Kasumi-1 (cell line): ENCODE data around the gene RIC1.
"Not testable (repeated sequence)": the region's sequence is repeated elsewhere in the genome, so short reads cannot be mapped to it uniquely, and the experiment has no call there.

Source experiments
- DNase-seq, 2 experiments: peaks; one replicate each; lab custom pipeline; 2025; lab: John Stamatoyannopoulos, UW

Gene RIC1

DNA sequence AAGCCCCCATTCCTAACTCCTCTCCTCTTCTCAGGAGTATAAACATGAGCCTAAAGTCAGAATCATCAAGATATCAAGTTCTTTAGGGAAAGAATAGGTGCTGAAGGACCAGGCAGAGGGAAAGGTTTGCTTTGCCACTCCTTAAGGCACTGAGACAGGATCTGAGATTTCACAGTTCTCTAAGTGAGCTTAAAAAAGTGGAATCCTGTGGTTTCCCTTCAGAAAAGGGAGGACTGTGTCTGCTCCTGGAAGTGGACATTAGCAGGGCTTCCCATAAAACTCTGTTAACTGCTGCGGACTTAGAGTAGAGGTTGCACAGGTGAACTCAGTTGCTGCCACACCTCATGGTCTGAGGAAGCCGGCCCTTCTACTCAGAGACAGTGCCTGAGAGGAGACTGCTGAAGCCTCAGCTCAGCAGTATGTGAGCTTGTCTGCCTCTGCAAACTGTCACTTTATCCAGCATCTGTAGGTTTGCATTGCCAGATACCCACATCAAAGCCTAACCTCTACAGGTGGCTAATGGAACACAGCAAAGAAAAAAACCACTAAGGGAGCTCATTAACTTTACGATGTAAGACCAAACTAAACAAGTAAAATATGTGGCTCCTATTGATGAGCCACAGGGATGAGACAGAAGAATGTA lies 42.9 kb downstream of the RIC1 start:
- DNase-seq = no peak

- DNase-seq = not testable (repeated sequence)
Observed at GRCh38 chr9:5675046-5675445, 46.1 kb downstream of the RIC1 start.

GRCh38 chr9:5683591-5683990 lies 54.7 kb downstream of the RIC1 start:
- DNase-seq = not testable (repeated sequence)

- DNase-seq = no peak
Observed at GRCh38 chr9:5684101-5684500, 55.2 kb downstream of the RIC1 start.

DNA sequence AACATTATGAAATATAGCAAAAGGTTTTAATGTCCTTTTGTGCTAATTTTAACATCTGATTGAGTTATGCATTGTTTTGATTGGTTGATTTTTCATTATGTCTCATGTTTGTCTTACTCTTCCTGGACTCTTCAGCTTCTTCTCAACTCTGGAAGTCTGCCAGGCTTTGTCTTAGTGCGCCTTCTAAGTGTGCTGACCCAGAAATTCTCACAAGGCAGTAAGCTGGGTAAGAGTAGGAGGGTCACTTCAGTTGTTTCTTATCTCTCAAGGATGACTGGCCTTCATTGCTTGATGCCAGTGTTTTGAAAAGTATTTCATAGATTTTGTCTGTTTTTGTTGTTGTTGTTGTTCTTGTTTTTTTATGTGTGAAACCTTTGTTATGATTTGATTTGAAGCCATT lies 59.2 kb downstream of the RIC1 start:
- no peak for DNase-seq

DNA sequence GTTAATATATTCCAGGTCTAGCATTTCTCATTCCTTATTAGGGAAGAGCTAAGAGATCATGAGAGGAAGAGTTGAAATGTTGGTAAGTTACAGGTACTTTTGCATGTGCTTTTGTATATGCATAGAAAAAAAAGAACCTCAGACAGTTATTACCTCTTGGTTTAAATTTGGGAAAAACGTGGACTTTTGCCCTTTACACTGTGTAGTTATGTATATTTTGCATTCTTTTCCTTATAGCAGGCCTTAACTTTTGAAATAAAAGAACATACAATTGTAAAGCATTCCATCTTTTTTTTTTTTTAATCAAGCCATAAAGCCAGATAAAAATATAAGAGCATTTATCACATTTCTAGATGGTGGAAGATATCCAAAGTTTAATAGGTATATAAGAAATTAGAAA lies 61.4 kb downstream of the RIC1 start:
- DNase-seq = no peak

GRCh38 chr9:5695860-5696259 lies 67.0 kb downstream of the RIC1 start:
- DNase-seq = no peak

- no peak for DNase-seq
Observed at GRCh38 chr9:5696884-5697283, 68.0 kb downstream of the RIC1 start.

GRCh38 chr9:5698004-5698403 lies 69.1 kb downstream of the RIC1 start:
- no peak for DNase-seq

- no peak for DNase-seq
Observed at GRCh38 chr9:5698810-5699556, 70.1 kb downstream of the RIC1 start.

DNA sequence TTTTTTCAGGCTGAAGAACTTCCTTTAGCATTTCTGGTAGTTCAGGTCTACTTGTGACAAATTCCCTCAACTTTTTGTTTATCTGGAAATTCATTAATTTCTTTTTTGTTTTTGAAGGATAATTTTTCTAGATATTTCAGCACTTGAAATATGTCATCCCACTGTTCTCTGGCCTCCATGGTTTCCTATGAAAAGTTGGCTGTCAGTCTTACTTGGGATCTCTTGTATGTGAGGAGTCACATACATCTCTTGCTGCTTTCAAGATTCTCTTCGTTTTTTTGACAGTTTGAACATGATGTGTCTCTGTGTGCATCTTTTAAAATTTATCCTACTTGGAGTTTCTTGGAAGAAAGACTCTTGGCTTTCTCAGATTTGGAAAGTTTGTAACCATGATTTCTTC lies 79.5 kb downstream of the RIC1 start:
- no peak for DNase-seq

DNA sequence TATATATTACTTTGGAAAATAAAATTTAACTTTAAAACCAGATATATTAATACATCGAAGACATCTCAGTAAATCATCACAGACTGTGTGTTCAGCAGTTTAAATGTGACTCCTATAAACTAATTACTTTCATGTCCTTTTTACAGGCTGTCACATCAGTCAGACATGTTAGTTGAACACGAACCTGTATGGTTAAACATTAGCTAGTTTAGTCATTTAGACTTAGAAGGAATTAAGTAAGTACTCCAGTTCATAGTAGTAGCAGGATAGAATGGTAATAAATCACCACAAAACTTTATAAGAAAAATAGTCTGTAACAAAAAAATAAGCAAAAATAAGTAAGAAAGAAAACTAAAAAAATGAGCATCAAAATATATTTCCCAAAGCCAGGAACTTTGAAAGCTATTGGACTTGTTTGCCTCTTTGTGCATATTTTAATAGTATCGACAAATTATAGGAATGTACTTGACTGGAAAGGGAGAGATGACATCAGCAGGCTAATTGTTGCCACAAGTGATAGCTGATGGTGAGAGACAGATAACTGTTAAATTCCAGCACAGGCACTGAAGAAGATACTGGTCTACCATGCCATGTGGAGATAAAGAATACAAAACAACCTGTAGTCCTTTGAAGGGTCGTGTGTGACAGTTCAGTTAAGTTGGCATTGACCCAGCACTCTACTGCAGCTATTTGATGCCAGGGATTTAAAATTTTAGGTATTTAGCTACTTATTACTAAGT lies 83.9 kb downstream of the RIC1 start:
- no peak for DNase-seq

- DNase-seq = no peak
Observed at GRCh38 chr9:5714501-5715401, 85.8 kb downstream of the RIC1 start.

DNA sequence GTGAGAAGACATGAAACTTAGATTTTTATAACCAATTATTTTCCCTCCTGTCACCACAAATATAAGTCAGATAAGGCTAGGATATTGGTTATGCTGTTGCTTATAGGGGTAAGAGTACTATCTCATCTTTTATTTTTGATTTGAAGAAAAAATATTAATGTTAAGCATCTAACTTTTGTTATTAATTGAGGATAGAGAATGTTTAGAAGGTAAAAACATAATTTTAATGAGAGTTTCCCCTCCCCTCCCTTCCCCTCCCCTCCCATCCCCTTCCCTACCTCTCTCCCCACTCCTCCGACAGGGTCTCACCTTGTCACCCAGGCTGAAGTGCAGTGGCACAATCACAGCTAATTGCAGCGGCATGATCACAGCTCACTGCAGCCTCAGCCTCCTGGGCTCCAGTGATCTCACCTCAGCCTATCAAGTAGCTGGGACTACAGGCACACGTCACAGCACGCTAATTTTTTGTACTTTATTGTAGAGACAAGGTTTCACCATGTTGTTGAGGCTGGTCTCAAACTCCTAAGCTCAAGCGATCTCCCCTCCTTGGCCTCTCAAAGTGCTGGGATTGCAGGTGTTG lies 86.7 kb downstream of the RIC1 start:
- DNase-seq = no peak

DNA sequence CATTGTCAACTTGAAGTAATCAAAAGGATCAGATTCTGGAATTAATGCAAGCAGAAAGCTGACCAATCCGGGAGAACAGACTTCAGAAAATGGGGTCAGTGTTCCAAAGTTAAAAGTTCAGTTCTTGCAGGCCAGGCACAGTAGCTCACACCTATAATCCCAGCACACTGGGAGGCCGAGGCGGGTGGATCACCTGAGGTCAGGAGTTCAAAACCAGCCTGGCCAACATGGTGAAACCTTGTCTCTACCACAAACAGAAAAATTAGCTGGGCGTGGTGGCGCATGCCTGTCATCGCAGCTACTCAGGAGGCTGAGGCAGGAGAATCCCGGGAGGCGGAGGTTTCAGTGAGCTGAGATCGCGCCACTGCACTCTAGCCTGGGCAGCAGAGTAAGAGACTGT lies 88.5 kb downstream of the RIC1 start:
- not testable (repeated sequence) for DNase-seq

DNA sequence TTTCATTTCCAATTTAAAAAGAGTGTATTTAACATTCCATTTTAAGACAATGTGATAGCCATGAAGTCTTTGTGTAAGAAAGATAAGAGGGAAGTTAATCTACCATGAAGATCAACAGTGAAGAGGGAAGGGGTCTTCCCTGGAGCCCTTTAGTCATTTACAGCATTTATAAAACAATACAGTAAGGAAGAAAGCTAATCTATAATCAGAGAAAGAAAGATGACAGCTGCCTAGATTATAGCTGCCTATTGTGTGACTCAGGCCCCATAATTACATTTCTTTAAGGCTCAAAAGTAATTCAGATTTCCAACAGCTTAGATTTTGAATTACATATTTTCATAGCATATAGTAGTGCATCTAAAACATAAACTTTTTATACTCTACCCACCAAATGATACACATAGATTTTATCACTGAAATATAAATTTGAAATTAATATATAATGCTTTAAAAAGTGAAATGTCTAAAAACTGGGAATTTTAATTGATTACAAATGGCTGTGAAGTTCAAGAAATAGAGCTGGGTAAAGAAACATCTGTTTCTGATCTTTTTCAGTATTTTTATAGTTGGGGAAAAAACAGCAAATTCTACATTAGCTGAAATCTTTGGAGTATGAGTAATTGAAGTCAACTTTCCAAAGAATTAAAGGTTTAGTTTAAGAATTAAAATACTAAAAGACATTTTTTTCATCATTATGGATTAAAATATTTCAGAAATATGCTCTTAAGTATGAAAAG lies 89.6 kb downstream of the RIC1 start:
- DNase-seq = no peak

DNA sequence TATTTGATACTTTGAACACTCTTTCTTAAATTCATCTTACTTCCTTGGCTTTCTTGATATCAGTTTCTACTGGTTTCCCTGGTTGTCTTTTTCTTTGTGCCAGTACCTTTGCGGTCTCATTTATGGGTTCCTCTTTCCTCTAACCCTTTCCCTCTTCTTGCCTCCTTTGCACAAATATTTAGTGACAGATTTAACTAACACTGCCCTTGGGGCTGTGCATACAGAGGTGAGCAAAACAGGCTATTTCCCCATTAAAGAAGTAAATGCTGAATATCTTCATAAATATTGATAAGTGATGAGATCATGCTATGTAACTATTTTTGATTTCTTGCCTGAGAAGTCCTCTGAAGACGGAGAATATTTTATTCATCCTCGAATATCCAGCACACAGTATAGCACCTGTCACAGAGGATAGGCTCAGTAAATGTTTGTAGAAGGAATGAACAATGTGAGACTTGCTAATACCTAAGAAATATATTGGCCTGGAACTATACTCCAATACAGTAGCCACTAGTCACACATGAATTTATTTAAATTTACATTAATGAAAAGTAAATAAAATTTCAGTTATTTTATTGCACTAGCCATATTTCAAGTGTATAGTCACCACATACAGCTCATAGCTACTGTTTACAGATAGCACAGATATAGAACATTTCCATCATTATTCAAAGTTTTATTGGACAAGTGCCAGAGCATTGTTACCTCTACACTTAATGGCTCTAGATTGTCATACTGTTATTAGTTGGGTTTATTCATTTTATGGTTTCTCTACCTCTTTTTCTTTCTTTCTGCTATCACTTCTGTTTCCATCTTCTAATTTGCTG lies 90.4 kb downstream of the RIC1 start:
- DNase-seq = no peak

DNA sequence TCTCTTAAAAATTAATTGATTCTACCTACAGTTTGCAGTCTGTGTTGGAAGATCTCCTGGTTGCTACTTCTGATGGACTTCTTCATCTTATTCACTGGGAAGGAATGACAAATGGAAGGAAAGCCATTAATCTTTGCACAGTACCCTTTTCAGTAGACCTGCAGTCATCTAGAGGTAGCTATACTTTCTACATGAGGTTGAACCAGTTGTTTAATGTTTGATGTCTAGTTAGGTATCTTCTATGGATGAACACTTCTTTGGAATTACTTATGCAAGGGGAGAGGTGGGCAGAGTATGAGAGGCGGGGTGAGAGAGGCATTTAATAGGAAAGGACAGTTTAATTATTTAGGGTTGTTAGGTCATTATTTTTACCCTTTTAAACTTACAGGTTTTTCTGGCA lies 91.2 kb downstream of the RIC1 start:
- DNase-seq = no peak

DNA sequence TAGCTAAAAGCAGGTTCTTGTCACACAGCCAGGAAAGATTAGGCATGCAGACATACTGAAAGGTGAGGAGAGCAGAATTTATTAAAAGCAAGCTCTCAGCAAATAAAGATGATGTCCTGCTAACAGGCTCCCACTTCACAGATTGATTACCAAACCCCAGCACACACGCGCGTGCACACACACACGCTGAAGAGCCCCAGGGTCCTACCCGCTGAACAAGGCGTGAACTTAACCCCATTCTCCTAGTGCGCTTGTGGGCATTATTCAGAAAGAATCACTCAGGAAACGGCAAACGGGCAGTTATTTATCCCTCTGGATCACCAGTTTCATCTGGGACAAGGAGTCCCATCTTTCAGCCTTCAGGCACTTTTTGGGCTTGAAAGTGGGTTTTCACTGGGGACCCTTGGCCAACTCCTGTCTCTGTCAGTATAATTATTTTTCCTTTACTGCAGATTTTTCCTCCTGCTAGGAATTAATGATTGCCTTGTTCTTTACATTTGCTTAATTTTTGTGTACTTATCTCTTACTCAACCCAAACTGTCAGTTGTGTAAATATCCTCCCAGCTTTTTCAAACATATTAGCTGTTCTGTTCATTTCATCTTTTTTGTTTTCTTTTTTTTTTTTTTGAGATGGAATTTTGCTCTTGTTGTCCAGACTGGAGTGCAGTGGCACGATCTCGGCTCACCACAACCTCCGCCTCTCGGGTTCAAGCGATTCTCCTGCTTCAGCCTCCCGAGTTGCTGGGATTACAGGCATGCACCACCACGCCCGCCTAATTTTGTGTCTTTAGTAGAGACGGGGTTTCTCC lies 92.6 kb downstream of the RIC1 start:
- DNase-seq = no peak
